CD14-positive monocyte (primary cell): Measurements from ENCODE around the gene SMYD4. TPM values are rescaled to one million over a fixed set of nuclear protein-coding genes. Genes with fewer than 3 reads are reported as not detected.

ENCODE experiments used
- DNase-seq, 3 donors: peaks; one replicate each; pipeline ENCODE4 v3.0.0-alpha.2; 2011 to 2022
- H2AFZ ChIP-seq: 2 replicates; pipeline ENCODE4 v1.6.0; 2012; ENCODE audit warnings: mild to moderate bottlenecking, low read depth, low read length, inconsistent platforms; ENCODE audit not compliant: insufficient read depth, poor library complexity, severe bottlenecking
- H3K27ac ChIP-seq, 2 donors: 1 replicate in 1 of 2; 2 replicates in 1 of 2; pipeline ENCODE4 v1.5.1; 2012 to 2013; ENCODE audit warnings: low read length in 2 of 2, control low read depth in 1 of 2, inconsistent platforms in 1 of 2, low read depth in 1 of 2, mild to moderate bottlenecking in 1 of 2
- H3K27me3 ChIP-seq, 2 donors: one replicate each; pipeline versions ENCODE4 v1.6.0 to v1.6.1; 2011 to 2013; ENCODE audit warnings: low read length in 2 of 2; ENCODE audit not compliant: control insufficient read depth in 2 of 2, insufficient read depth in 2 of 2
- H3K36me3 ChIP-seq, 2 donors: replicated peaks in 1 of 2; 1 replicate in 1 of 2; 2 replicates in 1 of 2; pipeline versions ENCODE4 v1.5.1 to v1.6.1; 2012 to 2013; ENCODE audit warnings: low read length in 2 of 2, control low read depth in 1 of 2, inconsistent platforms in 1 of 2, mild to moderate bottlenecking in 1 of 2; ENCODE audit not compliant: insufficient read depth in 2 of 2, control insufficient read depth in 1 of 2
- H3K4me1 ChIP-seq, 2 donors: 1 replicate in 1 of 2; 2 replicates in 1 of 2; pipeline versions ENCODE4 v1.5.1 to v1.6.1; 2012 to 2013; ENCODE audit warnings: low read length in 2 of 2, control low read depth in 1 of 2, inconsistent platforms in 1 of 2, mild to moderate bottlenecking in 1 of 2, moderate library complexity in 1 of 2; ENCODE audit not compliant: insufficient read depth in 2 of 2, control insufficient read depth in 1 of 2
- H3K4me2 ChIP-seq: replicated peaks from 2 replicates; pipeline ENCODE3; 2012; ENCODE audit warnings: low read length, moderate library complexity, mild to moderate bottlenecking; ENCODE audit not compliant: poor library complexity, severe bottlenecking; ENCODE audit errors: extremely low read depth
- H3K4me3 ChIP-seq, 3 experiments: fragments of 200-600 bp in 1 of 3; sonication (generic) in 1 of 3; replicated peaks in 1 of 3; 1 replicate in 2 of 3; 2 replicates in 1 of 3; pipeline ENCODE4 v1.5.1; 2011 to 2013; ENCODE audit warnings: low read length in 3 of 3, mild to moderate bottlenecking in 3 of 3, control low read depth in 2 of 3, low read depth in 2 of 3, inconsistent platforms in 1 of 3, moderate library complexity in 1 of 3
- H3K79me2 ChIP-seq: 2 replicates; pipeline ENCODE4 v1.6.0; 2012; ENCODE audit warnings: mild to moderate bottlenecking, control low read depth, inconsistent platforms, low read length, moderate library complexity; ENCODE audit not compliant: insufficient read depth
- H3K9ac ChIP-seq: 2 replicates; pipeline ENCODE4 v1.6.0; 2017; ENCODE audit warnings: low read length, mild to moderate bottlenecking; ENCODE audit not compliant: insufficient read depth, poor library complexity, severe bottlenecking
- H3K9me3 ChIP-seq, 2 donors: replicated peaks in 1 of 2; 1 replicate in 1 of 2; 2 replicates in 1 of 2; pipeline versions ENCODE4 v1.5.1 to v1.6.1; 2012 to 2013; ENCODE audit warnings: low read length in 2 of 2, control low read depth in 1 of 2; ENCODE audit not compliant: control insufficient read depth in 1 of 2, insufficient read depth in 1 of 2
- H4K20me1 ChIP-seq: 2 replicates; pipeline ENCODE4 v1.6.0; 2012; ENCODE audit warnings: mild to moderate bottlenecking, low read length, control low read depth, moderate library complexity; ENCODE audit not compliant: insufficient read depth
- H3K27ac Mint-ChIP-seq, 7 donors: one replicate each; pipeline ENCODE4 v1.8.0; 2020; ENCODE audit warnings: mild to moderate bottlenecking in 7 of 7, mixed read lengths in 7 of 7, moderate library complexity in 6 of 7, inconsistent platforms in 2 of 7
- H3K27me3 Mint-ChIP-seq, 3 donors: one replicate each; pipeline ENCODE4 v1.8.0; 2021 to 2022; ENCODE audit warnings: low read depth in 3 of 3, mild to moderate bottlenecking in 3 of 3, mixed read lengths in 3 of 3, moderate library complexity in 3 of 3, inconsistent platforms in 1 of 3
- H3K36me3 Mint-ChIP-seq, 2 donors: one replicate each; pipeline ENCODE4 v1.8.0; 2020; ENCODE audit warnings: mixed read lengths in 2 of 2, inconsistent platforms in 1 of 2, mild to moderate bottlenecking in 1 of 2
- H3K4me1 Mint-ChIP-seq: one replicate; pipeline ENCODE4 v1.8.0; 2020; ENCODE audit warnings: mild to moderate bottlenecking, mixed read lengths
- H3K4me3 Mint-ChIP-seq, 2 donors: one replicate each; pipeline ENCODE4 v1.8.0; 2020; ENCODE audit warnings: mild to moderate bottlenecking in 2 of 2, mixed read lengths in 2 of 2, moderate library complexity in 1 of 2
- H3K9me3 Mint-ChIP-seq, 7 donors: one replicate each; pipeline ENCODE4 v1.8.0; 2020 to 2022; ENCODE audit warnings: mixed read lengths in 7 of 7, mild to moderate bottlenecking in 6 of 7, moderate library complexity in 6 of 7, inconsistent platforms in 2 of 7
- CTCF ChIP-seq: fragments of 200-600 bp; IDR thresholded peaks from one replicate; pipeline ENCODE4 v1.8.0; 2022; ENCODE audit warnings: antibody characterized with exemption, mild to moderate bottlenecking
- WGBS: methylation state at CpG from one replicate; pipeline ENCODE4 v1.1.5; 2013; ENCODE audit warnings: missing lambda C conversion rate; ENCODE audit not compliant: insufficient coverage; 5-methylcytosine and 5-hydroxymethylcytosine counted together
- intact Hi-C, 2 donors: fragments of 100-400 bp; cut with micrococcal nuclease; formaldehyde crosslinking; loops; one replicate each; pipeline versions ENCODE4 v1.15.0 to v1.15.1; 2023
- polyA plus RNA-seq, 3 donors: library from polyadenylated mRNA; depleted of rRNA in 1 of 3; unstranded in 2 of 3; stranded (reverse) in 1 of 3; fragments of 300-500 nt in 2 of 3; fragments of >200 nt in 1 of 3; fragmentation: Illumina TruSeq in 2 of 3; gene quantifications; 1 replicate in 2 of 3; 2 replicates in 1 of 3; pipeline ENCODE4 v1.2.3, GENCODE V29; 2012 to 2021

SMYD4 gene
- polyA plus RNA-seq, 3 donors: 3.2 to 7.6 (median 6.1) TPM

DNA sequence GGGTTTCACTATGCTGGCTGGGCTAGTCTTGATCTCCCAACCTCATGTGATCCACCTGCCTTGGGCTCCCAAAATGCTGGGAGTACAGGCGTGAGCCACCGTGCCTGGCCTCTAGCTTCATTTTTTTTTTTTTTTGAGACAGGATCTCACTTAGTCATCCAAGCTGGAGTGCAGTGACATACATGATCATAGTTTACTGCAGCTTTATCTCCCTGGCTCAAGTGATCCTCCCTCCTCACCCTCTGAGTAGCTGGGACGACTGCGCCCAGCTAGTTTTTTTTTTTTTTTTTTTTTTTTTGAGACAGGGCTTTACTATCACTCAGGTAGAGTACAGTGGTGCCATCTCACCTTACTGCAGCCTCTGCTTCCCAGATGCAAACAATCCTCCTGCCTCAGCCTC is 9.8 kb upstream of the SMYD4 start:
- Mint-ChIP-seq H3K27ac (peak overlapping the region in 1 of 7 donors; percentile 46), H3K27me3 (no peaks in the 10 kb centered on the region), H3K4me3 (no peak overlapping the region), H3K36me3 (peaks cover 37 to 45% of the 10 kb centered on the region in 2 donors), H3K4me1 (peaks cover 5% of the 10 kb centered on the region), H3K9me3 (no peaks in the 10 kb centered on the region)
- H3K27me3 ChIP-seq: no peaks in the 10 kb centered on the region
- peaks cover 75% of the 10 kb centered on the region for H3K79me2 ChIP-seq
- no peak overlapping the region for H3K4me2 ChIP-seq
- no peak overlapping the region for H2AFZ ChIP-seq
- no peak overlapping the region for H3K9ac ChIP-seq
- intact Hi-C loops: loop anchor here in 1 of 2 donors (10.0 kb wide), 1 partner anchor 115 kb away; the partner anchor contains the start of gene WDR81
- H3K36me3 ChIP-seq: peaks cover 20 to 31% of the 10 kb centered on the region in 2 donors
- DNase-seq: no peak
- peaks cover 4% of the 10 kb centered on the region for H4K20me1 ChIP-seq
- H3K4me1 ChIP-seq: no peaks in the 10 kb centered on the region
- H3K4me3 ChIP-seq: no peak overlapping the region
- H3K27ac ChIP-seq: no peak overlapping the region
- H3K9me3 ChIP-seq: no peaks in the 10 kb centered on the region
- no peak for TF ChIP-seq CTCF
- WGBS: 100% methylated on average over 2 of the region's 4 CpGs

GRCh38 chr17:1834380-1835149 is 4.9 kb upstream of the SMYD4 start:
- H3K4me1 ChIP-seq: peaks cover 12 to 16% of the 10 kb centered on the region in 2 donors
- peak overlapping the region in 1 of 2 donors; percentile 31 for H3K27ac ChIP-seq
- no peak for TF ChIP-seq CTCF
- no peak overlapping the region for H2AFZ ChIP-seq
- H4K20me1 ChIP-seq: peaks cover 9% of the 10 kb centered on the region
- no peak overlapping the region for H3K4me3 ChIP-seq
- peaks cover 0 to 1% (median 0%) of the 10 kb centered on the region in 7 donors for H3K9me3 Mint-ChIP-seq
- H3K36me3 ChIP-seq: peaks cover 3 to 4% of the 10 kb centered on the region in 2 donors
- peak in 2 of 3 donors; percentile 3 to 29 for DNase-seq
- H3K27ac Mint-ChIP-seq: peak overlapping the region in 2 of 7 donors; percentile 41 to 60
- intact Hi-C loops: loop anchor here (5.0 to 10.0 kb wide), 2 partner anchors 110 to 117 kb away; partner anchors contain the start of gene WDR81 (in 1 of the 2)
- peaks cover 29% of the 10 kb centered on the region for H3K4me1 Mint-ChIP-seq
- H3K27me3 ChIP-seq: no peaks in the 10 kb centered on the region
- peaks cover 15 to 26% of the 10 kb centered on the region in 2 donors for H3K36me3 Mint-ChIP-seq
- H3K9ac ChIP-seq: no peak overlapping the region
- H3K27me3 Mint-ChIP-seq: peaks cover 0 to 2% (median 0%) of the 10 kb centered on the region in 3 donors
- H3K4me2 ChIP-seq: no peak overlapping the region
- no peaks in the 10 kb centered on the region for H3K9me3 ChIP-seq
- no peak overlapping the region for H3K4me3 Mint-ChIP-seq
- peaks cover 91% of the 10 kb centered on the region for H3K79me2 ChIP-seq
- 91% methylated on average over 4 of the region's 12 CpGs for WGBS
